ENCODE data around the gene REEP1.

GRCh38 chr2:86232373-86232784, 105.0 kb downstream of the REEP1 start:
- TF ChIP-seq EZH2 (IDR thresholded peaks at IDR 0.05; ENCODE audit: insufficient read depth, poor library complexity, severe bottlenecking): no peak
- TF ChIP-seq EZH2phosphoT487 (IDR thresholded peaks at IDR 0.05; ENCODE audit: insufficient read depth, low read depth): no peak
